ENCODE measurements around the gene CFAP107.

GRCh38 chr1:12715896-12716437 is 30.0 kb upstream of the CFAP107 start, which contains the start of gene AADACL3:
- TF ChIP-seq CTCF (conservative IDR thresholded peaks at IDR 0.05; ENCODE audit: low read depth in 2 of 2) (no peak), EZH2 (IDR thresholded peaks at IDR 0.05; ENCODE audit: low read depth, unreplicated experiment) (no peak), POLR2AphosphoS5 (IDR thresholded peaks at IDR 0.05; ENCODE audit: low read depth) (no peak), EZH2phosphoT487 (IDR thresholded peaks at IDR 0.05; ENCODE audit: unreplicated experiment) (no peak), REST (IDR thresholded peaks at IDR 0.05; ENCODE audit: unreplicated experiment) (no peak), ZNF114 (CRISPR knock-in tag; IDR thresholded peaks at IDR 0.05) (no peak), CREB1 (CRISPR knock-in tag; IDR thresholded peaks at IDR 0.05; ENCODE audit: low read depth) (no peak)
